Measurements from ENCODE around the gene JAM3. TPM values are rescaled to one million over a fixed set of nuclear protein-coding genes. Genes with fewer than 3 reads are reported as not detected.

JAM3 gene
- total and polyA plus RNA-seq, 10 of the 15 experiments (the other 5 are each of a cell fraction or from before 2014, with no cell fraction given): 0.04 to 1.1 (median 0.32) TPM; not detected in 1

DNA sequence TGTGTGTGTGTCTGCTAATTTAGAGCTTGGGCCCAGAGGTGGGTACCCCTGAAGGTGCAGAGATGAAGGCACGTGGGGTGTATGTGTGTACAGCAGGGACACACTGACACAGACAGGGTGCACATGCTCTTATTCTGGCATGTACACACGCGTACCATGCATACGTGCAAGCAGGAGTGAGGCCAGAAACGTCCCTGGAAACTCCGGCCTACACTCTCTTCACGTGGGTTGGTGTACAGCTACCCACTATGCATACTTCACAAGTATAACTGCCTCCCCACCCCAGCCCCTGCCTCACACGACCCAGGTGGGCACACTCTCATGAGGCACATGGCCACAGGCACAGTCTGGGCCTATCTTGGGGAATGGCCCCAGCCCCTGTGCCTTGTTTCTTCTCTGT, 27.5 kb upstream of the JAM3 start:
- H3K4me3 ChIP-seq: no peak overlapping the region
- H3K36me3 ChIP-seq (ENCODE audit: control insufficient read depth in 2 of 2, insufficient read depth in 2 of 2, low read length in 1 of 2): no peaks in the 10 kb centered on the region
- ChIA-PET RAD21 (ENCODE audit: unreplicated experiment) (no interaction called here), POLR2A (no interaction called here), CTCF (interaction anchor here (1.0 to 4.0 kb wide), 3 partner anchors 9 to 114 kb away, joined by 3 to 15 read pairs (median 4); no protein-coding TSS in a partner anchor), SMC1A (ENCODE audit: uncharacterized antibody, unreplicated experiment) (interaction anchor here (0.5 kb wide), 1 partner anchor 1054 kb away, joined by 4 read pairs; no protein-coding TSS in a partner anchor)
- H3K27ac ChIP-seq (ENCODE audit: control insufficient read depth, insufficient read depth): no peak overlapping the region
- H3K79me2 ChIP-seq (ENCODE audit: control insufficient read depth, insufficient read depth, low read length): no peaks in the 10 kb centered on the region
- no peak overlapping the region for H2AFZ ChIP-seq (ENCODE audit: control insufficient read depth, low read depth, low read length)
- ATAC-seq (no peak), DNase-seq (ENCODE audit: low read depth, low spot score) (no peak), FAIRE-seq (no peak)
- 31% methylated on average over 8 of the region's 8 CpGs for WGBS (ENCODE audit: insufficient coverage, insufficient replicate concordance, low lambda C conversion rate, missing lambda C conversion rate)
- in situ Hi-C loops (cut with MboI): no loop called here
- no peak overlapping the region for H3K9ac ChIP-seq (ENCODE audit: control insufficient read depth, insufficient read depth, low read length)
- TF ChIP-seq PAX8 (IDR thresholded peaks at IDR 0.05) (no peak), CREB1 (IDR thresholded peaks at IDR 0.05; ENCODE audit: low read depth) (no peak), POU2F2 (IDR thresholded peaks at IDR 0.05; ENCODE audit: borderline replicate concordance, low read depth, low read length) (no peak), TARDBP (IDR thresholded peaks at IDR 0.05; ENCODE audit: borderline replicate concordance) (no peak), SPI1 (IDR thresholded peaks at IDR 0.05; ENCODE audit: borderline replicate concordance, insufficient read depth, low read depth, low read length) (no peak)
- TF ChIP-seq, protein P1, sequence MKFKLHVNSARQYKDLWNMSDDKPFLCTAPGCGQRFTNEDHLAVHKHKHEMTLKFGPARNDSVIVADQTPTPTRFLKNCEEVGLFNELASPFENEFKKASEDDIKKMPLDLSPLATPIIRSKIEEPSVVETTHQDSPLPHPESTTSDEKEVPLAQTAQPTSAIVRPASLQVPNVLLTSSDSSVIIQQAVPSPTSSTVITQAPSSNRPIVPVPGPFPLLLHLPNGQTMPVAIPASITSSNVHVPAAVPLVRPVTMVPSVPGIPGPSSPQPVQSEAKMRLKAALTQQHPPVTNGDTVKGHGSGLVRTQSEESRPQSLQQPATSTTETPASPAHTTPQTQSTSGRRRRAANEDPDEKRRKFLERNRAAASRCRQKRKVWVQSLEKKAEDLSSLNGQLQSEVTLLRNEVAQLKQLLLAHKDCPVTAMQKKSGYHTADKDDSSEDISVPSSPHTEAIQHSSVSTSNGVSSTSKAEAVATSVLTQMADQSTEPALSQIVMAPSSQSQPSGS (IDR thresholded peaks at IDR 0.05; ENCODE audit: low read length): no peak
- H3K27me3 ChIP-seq (replicated peaks in 1 of 2; ENCODE audit: control insufficient read depth in 2 of 2, insufficient read depth in 2 of 2, low read length in 1 of 2): no peaks in the 10 kb centered on the region; a peak in 2 of 4 replicates
- intact Hi-C loops (cut with micrococcal nuclease; ENCODE audit: unreplicated experiment): no loop called here
- no peaks in the 10 kb centered on the region for H3K9me3 ChIP-seq (replicated peaks; ENCODE audit: control insufficient read depth, insufficient read depth, low read length)
- H3K4me1 ChIP-seq (ENCODE audit: control insufficient read depth, insufficient read depth, low read length): peaks cover 4% of the 10 kb centered on the region; the same call in 1 of the 2 replicates
- no peak overlapping the region for H3K4me2 ChIP-seq (ENCODE audit: control insufficient read depth, insufficient read depth)
- BruUV-seq (replicated peaks): no TSS peak
- H4K20me1 ChIP-seq (ENCODE audit: control insufficient read depth, insufficient read depth): no peaks in the 10 kb centered on the region

All from GM12878 (cell line).